ENCODE results near the gene SCD5. TPM values are rescaled to one million over a fixed set of nuclear protein-coding genes. Genes with fewer than 3 reads are reported as not detected.

Gene SCD5
- total and polyA plus RNA-seq, 11 donors: 1.4 to 6.8 (median 2.5) TPM

DNA sequence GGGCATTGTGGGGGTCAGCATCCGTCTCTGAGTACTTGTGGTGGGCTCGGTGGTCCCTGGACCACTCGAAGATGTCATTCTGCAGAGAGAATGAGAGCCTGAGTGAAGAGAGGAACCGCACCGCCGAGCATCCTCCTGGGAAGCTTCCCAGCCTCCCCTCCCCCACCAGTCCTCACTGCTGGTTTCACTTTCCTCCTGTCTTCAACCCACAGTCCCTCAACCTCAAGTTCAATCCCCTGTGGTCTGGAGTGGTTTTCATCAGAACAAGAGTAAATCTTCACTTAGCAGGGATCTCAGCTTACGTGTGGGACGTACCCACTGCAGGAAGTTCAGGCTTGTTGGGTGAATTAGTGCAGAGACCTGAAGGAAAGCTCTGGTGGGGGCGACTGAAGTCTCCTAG is 117.8 kb downstream of the SCD5 start:
- 66 to 89% (median 76%) methylated on average over 9 of the region's 9 CpGs for WGBS, 4 donors
- peaks cover 0 to 10% (median 0%) of the 10 kb centered on the region in 9 donors for H3K36me3 ChIP-seq
- no peaks in the 10 kb centered on the region for H3K9me3 ChIP-seq
- no peak overlapping the region for H3K4me3 ChIP-seq
- H3K27ac ChIP-seq: no peak overlapping the region
- no peak for ATAC-seq
- no peaks in the 10 kb centered on the region for H3K27me3 ChIP-seq
- no peak for DNase-seq
- TF ChIP-seq CTCF (IDR thresholded peaks at IDR 0.05) (no peak), POLR2A (IDR thresholded peaks at IDR 0.05) (no peak)
- no peaks in the 10 kb centered on the region for H3K4me1 ChIP-seq
- intact Hi-C loops (cut with DNase I): loop anchor here in 1 of 10 donors (10.0 kb wide), 1 partner anchor 544 kb away; no protein-coding TSS in a partner anchor

GRCh38 chr4:82679531-82679930 is 119.1 kb downstream of the SCD5 start:
- no peaks in the 10 kb centered on the region for H3K27me3 ChIP-seq
- H3K9me3 ChIP-seq: peaks cover 0 to under 1% (median 0%) of the 10 kb centered on the region in 12 donors
- DNase-seq: no peak
- no peak for ATAC-seq
- H3K4me3 ChIP-seq: no peak overlapping the region
- TF ChIP-seq CTCF (IDR thresholded peaks at IDR 0.05) (no peak), POLR2A (IDR thresholded peaks at IDR 0.05) (no peak)
- 74 to 88% (median 82%) methylated on average over 1 of the region's 1 CpG for WGBS, 4 donors
- H3K27ac ChIP-seq: no peak overlapping the region
- intact Hi-C loops (cut with DNase I): no loop called here
- peaks cover 0 to 10% (median 0%) of the 10 kb centered on the region in 9 donors for H3K36me3 ChIP-seq
- no peaks in the 10 kb centered on the region for H3K4me1 ChIP-seq

DNA sequence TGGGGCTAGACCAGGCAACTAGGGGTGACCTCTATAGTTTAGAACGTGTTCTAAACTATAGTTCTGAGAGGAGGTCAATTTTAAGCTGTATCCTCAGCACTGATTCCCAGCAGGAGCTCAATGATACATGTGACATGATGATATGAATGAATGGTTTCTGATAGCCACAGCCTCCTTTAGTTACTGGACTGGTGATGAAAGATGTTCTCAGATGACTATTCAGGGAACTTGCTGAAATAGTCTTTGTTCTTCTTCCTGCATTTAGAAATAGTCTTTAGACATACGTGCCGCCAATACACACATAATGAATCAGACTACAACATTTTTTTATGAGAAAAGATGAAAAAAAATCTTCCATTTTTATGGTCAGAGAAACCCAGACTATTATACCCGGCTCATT is 120.5 kb downstream of the SCD5 start:
- H3K4me1 ChIP-seq: no peaks in the 10 kb centered on the region
- no peak for TF ChIP-seq CTCF (IDR thresholded peaks at IDR 0.05)
- no peak for TF ChIP-seq POLR2A (IDR thresholded peaks at IDR 0.05)
- H3K36me3 ChIP-seq: peaks cover 0 to 10% (median 0%) of the 10 kb centered on the region in 9 donors
- DNase-seq (no peak), ATAC-seq (no peak)
- peaks cover 0 to 5% (median 0%) of the 10 kb centered on the region in 12 donors for H3K9me3 ChIP-seq
- no peaks in the 10 kb centered on the region for H3K27me3 ChIP-seq
- no peak overlapping the region for H3K27ac ChIP-seq
- intact Hi-C loops (cut with DNase I): no loop called here
- WGBS, 4 donors: 56 to 63% (median 59%) methylated on average over 4 of the region's 4 CpGs
- H3K4me3 ChIP-seq: no peak overlapping the region

DNA sequence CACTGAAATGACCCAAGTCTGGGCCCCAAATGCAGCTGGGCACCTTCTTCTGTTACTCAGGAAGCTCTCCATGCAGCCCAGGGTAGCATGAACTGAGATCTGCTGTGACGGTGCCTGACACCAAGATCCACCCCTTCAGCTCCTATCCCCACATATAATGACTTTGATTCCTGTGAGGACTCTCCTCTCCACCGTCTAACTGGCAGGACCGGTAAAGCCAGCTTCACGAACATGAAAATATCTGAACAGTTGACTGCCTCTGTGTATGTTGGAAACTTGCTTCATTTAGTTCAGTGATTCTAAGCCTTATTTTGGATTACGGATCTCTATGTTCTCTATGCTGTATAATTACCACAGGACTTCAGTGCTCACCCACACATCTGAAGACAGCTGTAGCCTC is 121.3 kb downstream of the SCD5 start:
- DNase-seq: no peak
- peaks cover 0 to 10% (median 0%) of the 10 kb centered on the region in 9 donors for H3K36me3 ChIP-seq
- TF ChIP-seq POLR2A (IDR thresholded peaks at IDR 0.05): no peak
- TF ChIP-seq CTCF (IDR thresholded peaks at IDR 0.05): no peak
- H3K4me3 ChIP-seq: no peak overlapping the region
- no peak overlapping the region for H3K27ac ChIP-seq
- no peak for ATAC-seq
- H3K9me3 ChIP-seq: peaks cover 0 to 7% (median 0%) of the 10 kb centered on the region in 12 donors
- intact Hi-C loops (cut with DNase I): no loop called here
- H3K4me1 ChIP-seq: no peaks in the 10 kb centered on the region
- H3K27me3 ChIP-seq: no peaks in the 10 kb centered on the region
- WGBS, 4 donors: 91 to 96% (median 94%) methylated on average over 5 of the region's 5 CpGs
